ENCODE data around the gene SLC38A4. TPM values are rescaled to one million over a fixed set of nuclear protein-coding genes. Genes with fewer than 3 reads are reported as not detected.
"Not testable (repeated sequence)": the region's sequence is repeated elsewhere in the genome, so short reads cannot be mapped to it uniquely, and the experiment has no call there.

Gene SLC38A4
- polyA plus RNA-seq, 2 donors, result 0.95 to 1.9 TPM

DNA sequence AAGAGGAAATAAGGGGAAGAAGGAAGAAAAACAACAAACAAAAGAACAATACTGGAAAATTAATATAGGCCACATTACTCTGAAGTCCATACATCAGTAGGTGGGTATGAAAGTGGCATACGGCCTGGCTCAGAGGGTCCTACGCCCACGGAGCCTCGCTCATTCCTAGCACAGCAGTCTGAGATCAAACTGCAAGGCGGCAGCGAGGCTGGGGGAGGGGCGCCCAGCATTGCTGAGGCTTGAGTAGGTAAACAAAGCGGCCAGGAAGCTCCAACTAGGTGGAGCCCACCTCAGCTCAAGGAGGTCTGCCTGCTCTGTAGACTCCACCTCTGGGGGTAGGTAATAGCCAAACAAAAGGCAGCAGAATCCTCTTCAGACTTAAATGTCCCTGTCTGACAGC is 23.0 kb upstream of the SLC38A4 start:
- H3K4me3 ChIP-seq (ENCODE audit: low read depth in 1 of 2, low read length in 2 of 2); H3K36me3 ChIP-seq (ENCODE audit: control insufficient read depth in 2 of 2, insufficient read depth in 2 of 2, low read length in 1 of 2); H3K4me1 ChIP-seq (ENCODE audit: control insufficient read depth in 2 of 2, insufficient read depth in 2 of 2, low read length in 1 of 2); H3K27me3 ChIP-seq (ENCODE audit: control insufficient read depth in 1 of 2, insufficient read depth in 2 of 2, low read length in 2 of 2); H3K27ac ChIP-seq (ENCODE audit: low read depth in 2 of 2, low read length in 1 of 2); H3K9me3 ChIP-seq (ENCODE audit: control insufficient read depth in 2 of 2, insufficient read depth in 1 of 2, low read depth in 1 of 2, low read length in 1 of 2): not testable (repeated sequence)
- 77 to 87% methylated on average over 8 of the region's 8 CpGs for WGBS, 2 donors

DNA sequence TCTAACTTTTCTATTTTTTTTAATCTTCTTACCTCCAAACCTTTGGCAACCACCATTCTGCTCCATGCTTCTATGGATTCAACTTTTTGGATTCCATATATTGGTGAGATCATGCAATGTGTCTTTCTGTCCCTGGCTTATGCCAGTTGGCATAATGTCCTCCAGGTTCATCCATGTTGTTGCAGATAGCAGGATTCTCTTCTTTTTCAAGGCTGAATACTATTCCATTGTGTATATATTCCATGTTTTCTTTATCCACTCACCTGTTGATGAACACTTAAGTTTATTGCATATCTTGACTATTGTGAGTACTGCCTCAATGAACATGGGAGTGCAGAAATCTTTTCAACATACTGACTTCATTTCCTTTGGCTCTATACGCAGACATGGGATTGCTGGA is 21.2 kb upstream of the SLC38A4 start:
- no peak overlapping the region for H3K4me3 ChIP-seq (ENCODE audit: low read depth in 1 of 2, low read length in 2 of 2)
- no peaks in the 10 kb centered on the region for H3K36me3 ChIP-seq (ENCODE audit: control insufficient read depth in 2 of 2, insufficient read depth in 2 of 2, low read length in 1 of 2)
- 98 to 100% methylated on average over 1 of the region's 1 CpG for WGBS, 2 donors
- no peaks in the 10 kb centered on the region for H3K4me1 ChIP-seq (ENCODE audit: control insufficient read depth in 2 of 2, insufficient read depth in 2 of 2, low read length in 1 of 2)
- H3K9me3 ChIP-seq (ENCODE audit: control insufficient read depth in 2 of 2, insufficient read depth in 1 of 2, low read depth in 1 of 2, low read length in 1 of 2), result no peaks in the 10 kb centered on the region
- H3K27ac ChIP-seq (ENCODE audit: low read depth in 2 of 2, low read length in 1 of 2), result no peak overlapping the region
- H3K27me3 ChIP-seq (ENCODE audit: control insufficient read depth in 1 of 2, insufficient read depth in 2 of 2, low read length in 2 of 2), result no peaks in the 10 kb centered on the region

DNA sequence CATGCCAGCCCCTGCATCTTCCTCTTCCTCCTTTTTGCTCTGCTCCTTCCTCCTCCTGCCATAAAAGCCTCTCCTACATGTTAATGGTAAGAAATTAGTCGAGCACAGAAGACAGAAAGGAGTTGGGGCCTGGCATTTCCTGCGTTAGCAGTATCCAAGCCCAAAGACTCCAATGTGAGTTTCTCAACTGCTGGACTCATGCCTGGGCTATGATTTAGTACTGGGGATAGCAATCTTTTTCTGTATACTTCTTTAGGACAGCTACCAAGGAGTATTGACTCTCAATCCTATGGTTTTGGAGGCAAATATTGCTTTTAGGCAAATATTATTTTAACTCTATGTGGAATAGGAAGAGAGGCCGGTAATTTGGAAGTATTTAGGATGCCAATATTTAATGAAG is 18.0 kb upstream of the SLC38A4 start:
- Histone ChIP-seq H3K27ac (ENCODE audit: low read depth in 2 of 2, low read length in 1 of 2) (no peak overlapping the region), H3K27me3 (ENCODE audit: control insufficient read depth in 1 of 2, insufficient read depth in 2 of 2, low read length in 2 of 2) (no peaks in the 10 kb centered on the region), H3K36me3 (ENCODE audit: control insufficient read depth in 2 of 2, insufficient read depth in 2 of 2, low read length in 1 of 2) (no peaks in the 10 kb centered on the region), H3K4me1 (ENCODE audit: control insufficient read depth in 2 of 2, insufficient read depth in 2 of 2, low read length in 1 of 2) (no peaks in the 10 kb centered on the region), H3K9me3 (ENCODE audit: control insufficient read depth in 2 of 2, insufficient read depth in 1 of 2, low read depth in 1 of 2, low read length in 1 of 2) (no peaks in the 10 kb centered on the region), H3K4me3 (ENCODE audit: low read depth in 1 of 2, low read length in 2 of 2) (no peak overlapping the region)
- 72 to 82% methylated on average over 3 of the region's 3 CpGs for WGBS, 2 donors

DNA sequence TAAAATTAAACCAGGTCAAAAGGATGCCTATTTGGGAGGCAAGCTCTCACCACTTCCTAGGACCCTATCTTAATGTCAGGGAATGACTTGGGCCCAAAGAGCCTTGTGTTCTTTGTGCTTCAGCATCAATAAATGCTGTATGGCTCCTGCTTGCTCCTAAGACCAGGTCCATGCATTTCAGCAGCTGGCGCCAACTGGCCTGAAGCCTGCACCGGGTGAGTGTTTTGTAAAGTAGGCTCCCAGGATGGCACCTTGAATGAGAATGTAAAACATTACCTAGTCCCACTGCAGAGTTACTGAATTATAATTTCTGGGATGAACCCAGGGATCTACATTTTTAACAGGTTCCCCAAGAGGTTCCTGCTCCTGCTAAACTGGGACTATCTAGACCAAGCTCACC is 16.1 kb upstream of the SLC38A4 start:
- no peak overlapping the region for H3K27ac ChIP-seq (ENCODE audit: low read depth in 2 of 2, low read length in 1 of 2)
- no peaks in the 10 kb centered on the region for H3K27me3 ChIP-seq (ENCODE audit: control insufficient read depth in 1 of 2, insufficient read depth in 2 of 2, low read length in 2 of 2)
- H3K9me3 ChIP-seq (ENCODE audit: control insufficient read depth in 2 of 2, insufficient read depth in 1 of 2, low read depth in 1 of 2, low read length in 1 of 2), result no peaks in the 10 kb centered on the region
- 93 to 97% methylated on average over 2 of the region's 2 CpGs for WGBS, 2 donors
- no peaks in the 10 kb centered on the region for H3K4me1 ChIP-seq (ENCODE audit: control insufficient read depth in 2 of 2, insufficient read depth in 2 of 2, low read length in 1 of 2)
- no peaks in the 10 kb centered on the region for H3K36me3 ChIP-seq (ENCODE audit: control insufficient read depth in 2 of 2, insufficient read depth in 2 of 2, low read length in 1 of 2)
- H3K4me3 ChIP-seq (ENCODE audit: low read depth in 1 of 2, low read length in 2 of 2), result no peak overlapping the region

DNA sequence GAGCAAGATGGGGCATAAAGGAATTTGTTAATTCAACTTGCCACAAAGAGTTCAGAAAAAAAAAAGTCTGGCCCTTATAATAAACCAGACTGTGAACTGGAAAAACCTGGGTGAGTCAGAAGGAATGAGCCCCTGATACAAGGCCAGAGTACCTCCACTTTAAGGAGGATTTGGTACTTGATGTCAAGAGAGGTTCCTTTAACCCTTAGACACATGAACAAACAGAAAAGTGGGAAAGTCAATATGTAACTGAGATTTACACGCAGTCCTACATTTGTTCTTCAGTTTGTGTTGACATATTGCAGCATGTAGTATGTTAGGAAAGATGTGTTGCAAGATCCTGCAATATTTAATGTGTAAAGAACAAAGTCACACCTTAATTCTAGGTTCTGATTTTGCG is 14.2 kb upstream of the SLC38A4 start:
- Histone ChIP-seq H3K4me1 (ENCODE audit: control insufficient read depth in 2 of 2, insufficient read depth in 2 of 2, low read length in 1 of 2) (no peaks in the 10 kb centered on the region), H3K27ac (ENCODE audit: low read depth in 2 of 2, low read length in 1 of 2) (no peak overlapping the region), H3K36me3 (ENCODE audit: control insufficient read depth in 2 of 2, insufficient read depth in 2 of 2, low read length in 1 of 2) (no peaks in the 10 kb centered on the region), H3K27me3 (ENCODE audit: control insufficient read depth in 1 of 2, insufficient read depth in 2 of 2, low read length in 2 of 2) (no peaks in the 10 kb centered on the region), H3K9me3 (ENCODE audit: control insufficient read depth in 2 of 2, insufficient read depth in 1 of 2, low read depth in 1 of 2, low read length in 1 of 2) (no peaks in the 10 kb centered on the region), H3K4me3 (ENCODE audit: low read depth in 1 of 2, low read length in 2 of 2) (no peak overlapping the region)
- 77 to 79% methylated on average over 2 of the region's 2 CpGs for WGBS, 2 donors

DNA sequence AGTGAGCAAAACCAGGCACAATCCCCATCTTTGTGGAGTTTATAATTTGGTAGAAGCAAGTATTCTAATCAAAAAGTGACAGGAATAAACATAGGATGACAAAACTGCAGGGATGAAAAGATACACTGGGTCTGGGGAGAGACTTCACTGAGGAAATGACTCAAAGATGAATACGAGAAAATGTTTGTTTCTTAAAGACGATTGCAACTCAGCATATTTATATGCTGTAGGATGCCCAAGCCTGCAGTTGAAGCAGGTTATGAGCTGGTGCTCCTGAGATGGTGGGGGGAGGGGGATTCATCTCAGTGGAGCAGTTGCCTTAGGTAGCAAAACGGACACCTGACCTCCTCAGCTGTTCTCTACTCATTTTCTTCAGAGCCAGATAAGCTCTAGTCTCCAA is 13.4 kb upstream of the SLC38A4 start:
- H3K36me3 ChIP-seq (ENCODE audit: control insufficient read depth in 2 of 2, insufficient read depth in 2 of 2, low read length in 1 of 2), result no peaks in the 10 kb centered on the region
- 73 to 79% methylated on average over 3 of the region's 3 CpGs for WGBS, 2 donors
- H3K4me1 ChIP-seq (ENCODE audit: control insufficient read depth in 2 of 2, insufficient read depth in 2 of 2, low read length in 1 of 2), result no peaks in the 10 kb centered on the region
- H3K4me3 ChIP-seq (ENCODE audit: low read depth in 1 of 2, low read length in 2 of 2), result no peak overlapping the region
- no peak overlapping the region for H3K27ac ChIP-seq (ENCODE audit: low read depth in 2 of 2, low read length in 1 of 2)
- H3K27me3 ChIP-seq (ENCODE audit: control insufficient read depth in 1 of 2, insufficient read depth in 2 of 2, low read length in 2 of 2), result no peaks in the 10 kb centered on the region
- H3K9me3 ChIP-seq (ENCODE audit: control insufficient read depth in 2 of 2, insufficient read depth in 1 of 2, low read depth in 1 of 2, low read length in 1 of 2), result no peaks in the 10 kb centered on the region

DNA sequence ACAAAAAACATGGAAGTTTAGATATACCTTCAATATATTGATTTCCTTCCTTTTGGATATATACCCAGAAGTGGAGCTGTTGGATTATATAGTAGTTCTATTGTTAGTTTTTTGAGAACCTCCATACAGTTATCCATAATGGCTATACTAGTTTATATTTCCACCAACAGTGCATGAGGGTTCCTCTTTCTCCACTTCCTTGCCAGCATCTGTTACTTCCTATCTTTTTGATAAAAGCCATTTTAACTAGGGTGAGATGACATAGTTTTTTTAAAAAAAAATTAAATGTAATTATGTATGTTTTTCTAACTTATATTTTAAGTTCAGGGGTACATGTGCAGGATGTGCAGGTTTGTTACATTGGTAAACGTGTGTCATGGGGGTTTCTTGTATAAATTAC is 10.0 kb upstream of the SLC38A4 start:
- H3K27me3 ChIP-seq (ENCODE audit: control insufficient read depth in 1 of 2, insufficient read depth in 2 of 2, low read length in 2 of 2), result no peaks in the 10 kb centered on the region
- no peak overlapping the region for H3K27ac ChIP-seq (ENCODE audit: low read depth in 2 of 2, low read length in 1 of 2)
- H3K36me3 ChIP-seq (ENCODE audit: control insufficient read depth in 2 of 2, insufficient read depth in 2 of 2, low read length in 1 of 2), result no peaks in the 10 kb centered on the region
- 90 to 94% methylated on average over 1 of the region's 1 CpG for WGBS, 2 donors
- H3K4me3 ChIP-seq (ENCODE audit: low read depth in 1 of 2, low read length in 2 of 2), result no peak overlapping the region
- no peaks in the 10 kb centered on the region for H3K9me3 ChIP-seq (ENCODE audit: control insufficient read depth in 2 of 2, insufficient read depth in 1 of 2, low read depth in 1 of 2, low read length in 1 of 2)
- H3K4me1 ChIP-seq (ENCODE audit: control insufficient read depth in 2 of 2, insufficient read depth in 2 of 2, low read length in 1 of 2), result peaks cover 0 to 6% of the 10 kb centered on the region in 2 donors

DNA sequence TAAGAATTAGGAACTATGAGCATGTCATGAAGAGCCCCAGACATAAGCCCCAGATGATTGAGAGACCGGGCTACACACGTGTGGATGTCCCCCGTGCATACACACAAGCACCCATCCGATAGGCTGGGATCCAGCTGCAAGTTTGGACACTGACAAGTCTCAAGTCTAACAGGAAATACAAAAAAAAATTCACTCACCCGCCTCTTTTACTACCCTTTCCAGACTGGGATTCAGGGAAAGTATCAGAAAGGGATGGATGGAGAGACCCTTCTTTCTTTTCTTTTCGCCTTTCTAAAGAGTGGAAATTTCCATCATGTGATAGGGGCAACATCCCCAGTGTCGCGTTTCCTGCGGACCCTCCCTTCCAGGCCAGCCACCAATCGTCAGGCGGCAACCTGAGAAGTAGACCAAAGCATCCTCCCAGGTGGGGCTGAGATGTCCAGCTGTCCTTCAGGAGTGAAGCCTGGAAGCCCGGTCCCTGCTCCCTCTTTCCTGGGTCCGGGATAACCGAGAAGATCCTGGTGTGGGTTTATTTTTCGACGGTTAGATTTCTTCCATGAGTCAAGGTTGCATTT is 6.4 kb upstream of the SLC38A4 start:
- peak overlapping the region in 1 of 2 donors; percentile 49 for H3K4me3 ChIP-seq (ENCODE audit: low read depth in 1 of 2, low read length in 2 of 2)
- no peak overlapping the region for H3K27ac ChIP-seq (ENCODE audit: low read depth in 2 of 2, low read length in 1 of 2)
- no peaks in the 10 kb centered on the region for H3K9me3 ChIP-seq (ENCODE audit: control insufficient read depth in 2 of 2, insufficient read depth in 1 of 2, low read depth in 1 of 2, low read length in 1 of 2)
- H3K27me3 ChIP-seq (ENCODE audit: control insufficient read depth in 1 of 2, insufficient read depth in 2 of 2, low read length in 2 of 2), result no peaks in the 10 kb centered on the region
- H3K4me1 ChIP-seq (ENCODE audit: control insufficient read depth in 2 of 2, insufficient read depth in 2 of 2, low read length in 1 of 2), result peaks cover 0 to 6% of the 10 kb centered on the region in 2 donors
- 39 to 47% methylated on average over 16 of the region's 16 CpGs for WGBS, 2 donors
- H3K36me3 ChIP-seq (ENCODE audit: control insufficient read depth in 2 of 2, insufficient read depth in 2 of 2, low read length in 1 of 2), result no peaks in the 10 kb centered on the region

DNA sequence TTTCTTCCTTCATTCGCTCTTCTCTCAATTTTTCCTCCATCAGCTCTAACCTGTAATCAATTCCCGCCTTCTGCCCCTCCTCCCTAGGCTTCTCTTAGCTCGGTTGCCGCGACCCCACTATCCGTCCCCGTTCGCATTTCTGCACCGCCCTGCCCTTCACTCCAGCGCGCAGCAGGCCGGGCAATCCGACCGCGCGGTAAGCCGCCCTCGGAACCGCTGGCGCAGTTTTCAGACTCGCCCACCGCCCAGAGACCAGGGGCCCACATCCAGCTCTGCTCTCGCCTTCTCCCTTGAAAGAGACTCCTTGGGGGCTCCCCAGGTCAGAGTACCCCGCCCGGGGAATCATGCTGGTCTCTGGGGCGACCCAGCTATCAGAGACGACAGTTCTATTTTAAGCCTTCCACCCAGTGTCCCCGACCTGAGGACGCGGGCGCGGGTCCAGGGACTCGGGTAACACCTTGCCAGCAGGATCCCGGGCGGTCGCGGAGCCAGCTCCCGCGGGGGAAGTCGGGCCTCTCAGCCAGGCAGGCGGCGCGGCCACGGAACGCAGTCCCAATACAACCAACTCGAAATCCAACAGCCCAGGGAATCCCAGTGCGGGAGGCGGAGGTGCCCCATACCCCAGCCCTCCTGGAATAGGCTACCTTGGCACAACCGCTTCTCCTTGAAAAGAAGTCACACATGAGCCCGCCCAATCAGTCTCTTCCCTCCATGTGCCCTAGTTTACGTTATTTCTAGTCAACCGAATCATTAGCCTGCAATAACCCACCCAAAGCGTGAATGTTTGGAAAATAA is 5.7 kb upstream of the SLC38A4 start:
- 4 to 5% methylated on average over 53 of the region's 53 CpGs for WGBS, 2 donors
- peak overlapping the region; percentile 49 to 56 for H3K4me3 ChIP-seq (ENCODE audit: low read depth in 1 of 2, low read length in 2 of 2)
- no peak overlapping the region for H3K27ac ChIP-seq (ENCODE audit: low read depth in 2 of 2, low read length in 1 of 2)
- H3K27me3 ChIP-seq (ENCODE audit: control insufficient read depth in 1 of 2, insufficient read depth in 2 of 2, low read length in 2 of 2), result no peaks in the 10 kb centered on the region
- H3K9me3 ChIP-seq (ENCODE audit: control insufficient read depth in 2 of 2, insufficient read depth in 1 of 2, low read depth in 1 of 2, low read length in 1 of 2), result no peaks in the 10 kb centered on the region
- no peaks in the 10 kb centered on the region for H3K36me3 ChIP-seq (ENCODE audit: control insufficient read depth in 2 of 2, insufficient read depth in 2 of 2, low read length in 1 of 2)
- peaks cover 0 to 6% of the 10 kb centered on the region in 2 donors for H3K4me1 ChIP-seq (ENCODE audit: control insufficient read depth in 2 of 2, insufficient read depth in 2 of 2, low read length in 1 of 2)
